Hepatocyte (in vitro differentiated cells): ENCODE measurements around the gene THSD4. TPM values are rescaled to one million over a fixed set of nuclear protein-coding genes. Genes with fewer than 3 reads are reported as not detected.

ENCODE experiments used
- DNase-seq: peaks from one replicate; pipeline ENCODE4 v3.0.0-alpha.2; 2016; ENCODE audit warnings: low spot score
- H2AFZ ChIP-seq: fragments of 200-600 bp; sonication (generic); 2 replicates; pipeline ENCODE4 v1.6.0; 2016; ENCODE audit warnings: antibody characterized with exemption, mild to moderate bottlenecking
- H3K27ac ChIP-seq: fragments of 200-600 bp; sonication (generic); 2 replicates; pipeline ENCODE4 v1.5.1; 2016; ENCODE audit warnings: mild to moderate bottlenecking
- H3K27me3 ChIP-seq: fragments of 200-600 bp; sonication (generic); 2 replicates; pipeline ENCODE4 v1.6.1; 2016
- H3K36me3 ChIP-seq: fragments of 200-600 bp; sonication (generic); replicated peaks from 2 replicates; pipeline ENCODE4 v1.5.1; 2016; ENCODE audit warnings: low read depth; ENCODE audit not compliant: insufficient read depth
- H3K4me1 ChIP-seq: fragments of 200-600 bp; sonication (generic); 2 replicates; pipeline ENCODE4 v1.5.1; 2016; ENCODE audit warnings: mild to moderate bottlenecking, moderate library complexity; ENCODE audit not compliant: insufficient read depth
- H3K4me2 ChIP-seq: fragments of 200-600 bp; sonication (generic); 2 replicates; pipeline ENCODE4 v1.6.0; 2016
- H3K4me3 ChIP-seq: fragments of 200-600 bp; sonication (generic); 2 replicates; pipeline ENCODE4 v1.5.1; 2016; ENCODE audit warnings: mild to moderate bottlenecking
- H3K79me2 ChIP-seq: fragments of 200-600 bp; sonication (generic); 2 replicates; pipeline ENCODE4 v1.6.0; 2017; ENCODE audit warnings: mild to moderate bottlenecking
- H3K9me2 ChIP-seq: fragments of 200-600 bp; sonication (generic); replicated peaks from 2 replicates; pipeline ENCODE4 v1.6.0; 2017; ENCODE audit warnings: mild to moderate bottlenecking; ENCODE audit not compliant: insufficient read depth
- H3K9me3 ChIP-seq: fragments of 200-600 bp; sonication (generic); 2 replicates; pipeline ENCODE4 v1.5.1; 2016; ENCODE audit warnings: low read depth, mild to moderate bottlenecking
- H4K20me1 ChIP-seq: fragments of 200-600 bp; sonication (generic); 2 replicates; pipeline ENCODE4 v1.6.0; 2016; ENCODE audit warnings: mild to moderate bottlenecking; ENCODE audit not compliant: insufficient read depth, poor library complexity, severe bottlenecking
- CTCF ChIP-seq: fragments of 200-600 bp; sonication (generic); IDR thresholded peaks from 2 replicates; pipeline ENCODE4 v1.5.1; 2016; ENCODE audit warnings: antibody characterized with exemption, mild to moderate bottlenecking; ENCODE audit not compliant: poor library complexity
- EZH2 ChIP-seq: fragments of 200-600 bp; sonication (generic); IDR thresholded peaks from 2 replicates; pipeline ENCODE4 v1.6.1; 2016; ENCODE audit warnings: antibody characterized with exemption, mild to moderate bottlenecking, borderline replicate concordance
- EZH2phosphoT487 ChIP-seq: fragments of 200-600 bp; sonication (generic); IDR thresholded peaks from one replicate; pipeline ENCODE4 v1.6.1; 2018; ENCODE audit warnings: antibody characterized with exemption, mild to moderate bottlenecking, low read depth, moderate library complexity; ENCODE audit not compliant: unreplicated experiment, severe bottlenecking
- WGBS: methylation state at CpG from one replicate; pipeline ENCODE4 v1.1.6; 2016; ENCODE audit warnings: low lambda C conversion rate; ENCODE audit errors: missing lambda C conversion rate; 5-methylcytosine and 5-hydroxymethylcytosine counted together
- polyA plus RNA-seq: library from polyadenylated mRNA; unstranded; fragments of >200 nt; fragmentation: Nextera tagmentation; extraction: Ambion mirVana; gene quantifications from 2 replicates; pipeline ENCODE4 v1.2.1, GENCODE V29; 2016
- total RNA-seq: library from RNA; depleted of rRNA; stranded (reverse); fragments of >200 nt; gene quantifications from 2 replicates; pipeline ENCODE4 v1.2.3, GENCODE V29; 2014

Gene THSD4
- total and polyA plus RNA-seq, 2 experiments from 2014 or later, result 4.3 to 7.0 TPM

- no peak overlapping the region for H3K4me3 ChIP-seq
- H3K27ac ChIP-seq, result peak overlapping the region; percentile 58
- no peaks in the 10 kb centered on the region for H3K9me2 ChIP-seq
- H3K4me2 ChIP-seq, result no peak overlapping the region
- no peaks in the 10 kb centered on the region for H3K27me3 ChIP-seq
- H3K36me3 ChIP-seq, result no peaks in the 10 kb centered on the region
- WGBS, result 97% methylated on average over 6 of the region's 6 CpGs
- H3K4me1 ChIP-seq, result peaks cover 4% of the 10 kb centered on the region
- no peaks in the 10 kb centered on the region for H4K20me1 ChIP-seq
- DNase-seq, result no peak
- no peak overlapping the region for H2AFZ ChIP-seq
- no peaks in the 10 kb centered on the region for H3K79me2 ChIP-seq
- TF ChIP-seq CTCF, result no peak
- H3K9me3 ChIP-seq, result no peaks in the 10 kb centered on the region
Observed at GRCh38 chr15:71789616-71790015, 674.3 kb downstream of the THSD4 start.

GRCh38 chr15:71790081-71790480, 674.8 kb downstream of the THSD4 start:
- peak; percentile 69 for DNase-seq

GRCh38 chr15:71791975-71792374, 676.7 kb downstream of the THSD4 start:
- TF ChIP-seq EZH2 (no peak), CTCF (no peak), EZH2phosphoT487 (no peak)
- no peaks in the 10 kb centered on the region for H3K36me3 ChIP-seq
- peak overlapping the region; percentile 70 for H3K27ac ChIP-seq
- WGBS, result 97% methylated on average over 7 of the region's 7 CpGs
- H3K79me2 ChIP-seq, result no peaks in the 10 kb centered on the region
- H3K4me1 ChIP-seq, result peaks cover 4% of the 10 kb centered on the region
- H3K9me2 ChIP-seq, result no peaks in the 10 kb centered on the region
- no peaks in the 10 kb centered on the region for H3K9me3 ChIP-seq
- H2AFZ ChIP-seq, result no peak overlapping the region
- no peaks in the 10 kb centered on the region for H3K27me3 ChIP-seq
- DNase-seq, result no peak
- no peak overlapping the region for H3K4me3 ChIP-seq
- no peaks in the 10 kb centered on the region for H4K20me1 ChIP-seq
- H3K4me2 ChIP-seq, result no peak overlapping the region

More at GRCh38 chr15:71790081-71790480, 674.8 kb downstream of the THSD4 start:
- Histone ChIP-seq H3K27me3 (no peaks in the 10 kb centered on the region), H3K79me2 (no peaks in the 10 kb centered on the region), H3K9me3 (no peaks in the 10 kb centered on the region), H3K4me3 (no peak overlapping the region), H2AFZ (no peak overlapping the region), H3K36me3 (no peaks in the 10 kb centered on the region), H3K9me2 (no peaks in the 10 kb centered on the region), H3K4me1 (peaks cover 4% of the 10 kb centered on the region), H4K20me1 (no peaks in the 10 kb centered on the region), H3K4me2 (no peak overlapping the region), H3K27ac (peak overlapping the region; percentile 92)
- no peak for TF ChIP-seq EZH2phosphoT487
- TF ChIP-seq EZH2, result no peak
- no peak for TF ChIP-seq CTCF
- WGBS, result 61% methylated on average over 10 of the region's 10 CpGs

- Histone ChIP-seq H3K36me3 (no peaks in the 10 kb centered on the region), H3K27me3 (no peaks in the 10 kb centered on the region), H3K4me1 (peaks cover 4% of the 10 kb centered on the region), H3K9me2 (no peaks in the 10 kb centered on the region), H3K27ac (no peak overlapping the region), H4K20me1 (no peaks in the 10 kb centered on the region), H3K79me2 (no peaks in the 10 kb centered on the region), H3K4me2 (no peak overlapping the region), H3K9me3 (no peaks in the 10 kb centered on the region), H2AFZ (no peak overlapping the region), H3K4me3 (no peak overlapping the region)
- WGBS, result 67% methylated on average over 2 of the region's 2 CpGs
- TF ChIP-seq EZH2, result no peak
- no peak for TF ChIP-seq CTCF
- TF ChIP-seq EZH2phosphoT487, result no peak
- DNase-seq, result no peak
Observed at GRCh38 chr15:71792521-71792920, 677.2 kb downstream of the THSD4 start.
